PFSK-1 (cell line): ENCODE results near the gene NOX4.

Source experiments
- FOXP2 ChIP-seq: optimal IDR thresholded peaks from 2 replicates; pipeline ENCODE3; 2011; ENCODE audit warnings: borderline replicate concordance, control low read depth, inconsistent platforms; ENCODE audit not compliant: insufficient read depth; ENCODE audit errors: extremely low read length, extremely low read depth
- POLR2AphosphoS5 ChIP-seq: IDR thresholded peaks from 2 replicates; pipeline ENCODE4 v1.6.1; 2012; ENCODE audit warnings: low read depth, mild to moderate bottlenecking, control low read depth, low read length, moderate library complexity
- SIN3A ChIP-seq: IDR thresholded peaks from 2 replicates; pipeline ENCODE4 v1.6.1; 2012; ENCODE audit warnings: mild to moderate bottlenecking, low read length, moderate library complexity, borderline replicate concordance; ENCODE audit not compliant: insufficient read depth
- TAF1 ChIP-seq: IDR thresholded peaks from 2 replicates; pipeline ENCODE4 v1.6.1; 2012; ENCODE audit warnings: low read length, control low read depth, borderline replicate concordance; ENCODE audit not compliant: insufficient read depth
- TF ChIP-seq, protein P1 (sequence below), 2 experiments: IDR thresholded peaks; 2 replicates each; pipeline versions ENCODE4 v1.6.1 to v1.8.0; 2011 to 2012; ENCODE audit warnings: low read depth in 2 of 2, low read length in 2 of 2, control low read depth in 1 of 2, inconsistent platforms in 1 of 2, mild to moderate bottlenecking in 1 of 2, moderate library complexity in 1 of 2; ENCODE audit not compliant: insufficient read depth in 1 of 2

Gene NOX4

GRCh38 chr11:89484896-89485295 is 6.3 kb downstream of the NOX4 start:
- TF ChIP-seq SIN3A, result no peak
- TF ChIP-seq TAF1, result no peak

DNA sequence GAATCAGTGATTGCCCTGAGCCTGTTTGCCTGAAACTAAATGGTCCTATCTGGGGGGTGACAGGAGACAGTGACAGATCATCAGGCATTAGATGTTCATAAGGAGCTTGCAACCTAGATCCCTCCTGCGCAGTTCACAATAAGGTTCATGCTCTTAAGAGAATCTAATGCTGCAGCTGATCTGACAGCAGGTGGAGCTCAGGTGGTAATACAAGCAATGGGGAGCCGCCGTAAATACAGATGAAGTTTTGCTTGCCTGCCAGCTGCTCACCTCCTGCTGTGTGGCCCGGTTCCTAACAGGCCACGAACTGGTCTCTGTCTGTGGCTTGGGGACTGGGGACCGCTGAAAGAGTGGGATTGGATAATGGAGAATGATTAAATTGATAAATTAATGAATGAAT is 14.0 kb downstream of the NOX4 start:
- no peak for TF ChIP-seq POLR2AphosphoS5
- no peak for TF ChIP-seq TAF1
- TF ChIP-seq SIN3A, result no peak
- TF ChIP-seq FOXP2, result no peak
- TF ChIP-seq, protein P1, sequence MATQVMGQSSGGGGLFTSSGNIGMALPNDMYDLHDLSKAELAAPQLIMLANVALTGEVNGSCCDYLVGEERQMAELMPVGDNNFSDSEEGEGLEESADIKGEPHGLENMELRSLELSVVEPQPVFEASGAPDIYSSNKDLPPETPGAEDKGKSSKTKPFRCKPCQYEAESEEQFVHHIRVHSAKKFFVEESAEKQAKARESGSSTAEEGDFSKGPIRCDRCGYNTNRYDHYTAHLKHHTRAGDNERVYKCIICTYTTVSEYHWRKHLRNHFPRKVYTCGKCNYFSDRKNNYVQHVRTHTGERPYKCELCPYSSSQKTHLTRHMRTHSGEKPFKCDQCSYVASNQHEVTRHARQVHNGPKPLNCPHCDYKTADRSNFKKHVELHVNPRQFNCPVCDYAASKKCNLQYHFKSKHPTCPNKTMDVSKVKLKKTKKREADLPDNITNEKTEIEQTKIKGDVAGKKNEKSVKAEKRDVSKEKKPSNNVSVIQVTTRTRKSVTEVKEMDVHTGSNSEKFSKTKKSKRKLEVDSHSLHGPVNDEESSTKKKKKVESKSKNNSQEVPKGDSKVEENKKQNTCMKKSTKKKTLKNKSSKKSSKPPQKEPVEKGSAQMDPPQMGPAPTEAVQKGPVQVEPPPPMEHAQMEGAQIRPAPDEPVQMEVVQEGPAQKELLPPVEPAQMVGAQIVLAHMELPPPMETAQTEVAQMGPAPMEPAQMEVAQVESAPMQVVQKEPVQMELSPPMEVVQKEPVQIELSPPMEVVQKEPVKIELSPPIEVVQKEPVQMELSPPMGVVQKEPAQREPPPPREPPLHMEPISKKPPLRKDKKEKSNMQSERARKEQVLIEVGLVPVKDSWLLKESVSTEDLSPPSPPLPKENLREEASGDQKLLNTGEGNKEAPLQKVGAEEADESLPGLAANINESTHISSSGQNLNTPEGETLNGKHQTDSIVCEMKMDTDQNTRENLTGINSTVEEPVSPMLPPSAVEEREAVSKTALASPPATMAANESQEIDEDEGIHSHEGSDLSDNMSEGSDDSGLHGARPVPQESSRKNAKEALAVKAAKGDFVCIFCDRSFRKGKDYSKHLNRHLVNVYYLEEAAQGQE (IDR thresholded peaks at IDR 0.05; ENCODE audit: insufficient read depth in 1 of 2, low read depth in 2 of 2, low read length in 2 of 2), result no peak

DNA sequence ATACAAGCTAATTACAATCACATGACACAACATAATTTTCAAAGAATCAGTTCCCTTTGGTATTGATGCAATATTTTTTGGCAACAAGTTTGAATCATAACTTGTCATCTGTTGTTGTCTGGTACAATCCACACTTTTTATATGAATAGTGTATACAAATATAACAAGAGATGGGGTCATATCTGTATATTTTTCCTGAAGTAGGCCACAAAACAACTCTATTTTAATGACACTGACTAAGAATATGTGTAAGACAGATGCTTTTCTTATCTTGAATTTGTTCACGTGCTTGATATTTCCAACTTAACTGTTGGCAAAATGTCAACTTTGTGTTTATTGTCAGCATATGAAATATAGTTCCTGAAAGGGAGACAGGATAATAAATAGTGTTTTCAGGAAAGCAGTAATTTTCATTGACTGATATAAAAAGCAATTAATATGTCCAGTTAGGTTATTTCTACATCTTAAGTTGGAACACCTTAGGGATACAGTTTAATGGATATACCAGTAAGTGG is 27.9 kb downstream of the NOX4 start:
- TF ChIP-seq, protein P1 (IDR thresholded peaks at IDR 0.05; ENCODE audit: insufficient read depth in 1 of 2, low read depth in 2 of 2, low read length in 2 of 2), result no peak
- TF ChIP-seq FOXP2 (no peak), POLR2AphosphoS5 (no peak), SIN3A (no peak), TAF1 (no peak)

DNA sequence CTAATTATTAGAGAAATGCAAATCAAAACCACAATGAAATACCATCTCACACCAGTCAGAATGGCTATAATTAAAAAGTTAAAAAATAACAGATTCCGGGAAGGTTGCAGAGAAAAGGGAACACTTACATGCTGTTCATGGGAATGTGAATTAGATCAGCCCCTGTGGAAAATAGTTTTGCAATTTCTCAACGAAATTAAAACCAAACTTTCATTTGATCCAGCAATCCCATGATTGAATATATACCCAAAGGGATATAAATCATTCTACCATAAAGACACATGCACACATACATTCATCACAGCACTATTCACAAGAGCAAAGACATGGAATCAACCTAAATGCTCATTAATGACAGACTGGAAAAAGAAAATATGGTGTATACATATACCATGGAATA is 32.5 kb downstream of the NOX4 start:
- TF ChIP-seq FOXP2 (no peak), TAF1 (no peak), POLR2AphosphoS5 (no peak), SIN3A (no peak)
- TF ChIP-seq, protein P1 (IDR thresholded peaks at IDR 0.05; ENCODE audit: insufficient read depth in 1 of 2, low read depth in 2 of 2, low read length in 2 of 2), result no peak

DNA sequence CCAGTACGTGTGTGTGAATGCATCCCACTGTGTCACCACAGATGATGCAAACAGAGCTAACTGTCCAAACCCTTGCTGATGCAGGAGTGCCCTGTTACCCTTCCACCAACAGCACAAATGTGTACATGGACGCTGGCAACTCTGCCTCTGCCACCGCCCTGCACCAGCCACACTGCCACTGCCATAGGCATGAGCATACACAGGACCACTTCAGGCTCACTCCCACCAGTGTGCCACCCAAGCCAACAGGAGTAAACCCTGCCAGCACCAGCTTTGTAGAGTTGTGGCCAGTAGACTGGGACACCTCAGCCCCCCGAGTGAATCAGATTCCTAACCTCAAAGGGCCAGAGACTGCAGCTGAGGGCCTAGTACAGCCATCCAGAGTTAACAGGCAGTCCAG is 34.0 kb downstream of the NOX4 start:
- no peak for TF ChIP-seq FOXP2

DNA sequence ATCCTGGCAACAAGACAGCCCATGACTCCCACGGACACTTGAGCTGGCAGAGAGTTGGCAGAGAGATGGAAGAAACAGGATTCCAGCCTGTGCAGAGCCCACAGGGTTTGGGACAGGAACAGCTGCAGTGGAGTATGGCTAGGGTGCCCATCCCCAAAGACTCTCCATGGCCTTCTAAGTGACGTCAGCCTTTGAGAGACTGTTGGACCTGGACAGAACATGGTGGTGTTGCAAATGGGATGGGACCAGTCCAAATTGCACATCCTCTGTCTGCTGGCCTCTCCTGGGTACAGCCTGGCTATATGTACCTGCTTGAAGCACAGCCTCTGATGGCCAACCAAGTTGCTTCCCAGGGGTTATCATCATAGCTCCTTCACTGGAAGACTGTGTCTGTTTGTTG is 34.5 kb downstream of the NOX4 start:
- TF ChIP-seq POLR2AphosphoS5, result no peak
- TF ChIP-seq, protein P1 (IDR thresholded peaks at IDR 0.05; ENCODE audit: insufficient read depth in 1 of 2, low read depth in 2 of 2, low read length in 2 of 2), result no peak
- no peak for TF ChIP-seq SIN3A
- TF ChIP-seq TAF1, result no peak
- TF ChIP-seq FOXP2, result no peak
